ENCODE measurements around the gene FCGBP.
"Not testable (repeated sequence)": the region's sequence is repeated elsewhere in the genome, so short reads cannot be mapped to it uniquely, and the experiment has no call there.

Gene FCGBP

DNA sequence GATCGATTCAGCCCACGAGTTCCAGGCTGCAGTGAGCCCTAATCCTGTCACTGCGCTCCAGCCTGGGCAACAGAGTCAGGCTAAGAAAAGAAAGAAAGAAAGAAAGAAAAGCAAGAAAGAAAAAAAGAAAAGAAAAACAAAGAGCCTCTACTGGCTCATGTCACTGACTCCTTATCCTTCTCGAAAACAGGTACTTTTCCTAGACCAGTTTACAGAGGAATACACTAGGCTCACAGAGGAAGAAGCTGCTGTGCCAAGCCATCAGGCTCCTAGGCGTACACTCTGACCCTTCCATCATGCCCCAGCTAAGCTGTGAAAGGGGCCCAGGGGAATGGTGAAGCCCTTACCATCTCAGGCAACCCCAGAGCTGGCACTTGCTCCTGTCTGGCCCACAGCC lies 41.9 kb downstream of the FCGBP start:
- not testable (repeated sequence) for DNase-seq (ENCODE audit: low read depth in 2 of 2, low spot score in 1 of 2)

DNA sequence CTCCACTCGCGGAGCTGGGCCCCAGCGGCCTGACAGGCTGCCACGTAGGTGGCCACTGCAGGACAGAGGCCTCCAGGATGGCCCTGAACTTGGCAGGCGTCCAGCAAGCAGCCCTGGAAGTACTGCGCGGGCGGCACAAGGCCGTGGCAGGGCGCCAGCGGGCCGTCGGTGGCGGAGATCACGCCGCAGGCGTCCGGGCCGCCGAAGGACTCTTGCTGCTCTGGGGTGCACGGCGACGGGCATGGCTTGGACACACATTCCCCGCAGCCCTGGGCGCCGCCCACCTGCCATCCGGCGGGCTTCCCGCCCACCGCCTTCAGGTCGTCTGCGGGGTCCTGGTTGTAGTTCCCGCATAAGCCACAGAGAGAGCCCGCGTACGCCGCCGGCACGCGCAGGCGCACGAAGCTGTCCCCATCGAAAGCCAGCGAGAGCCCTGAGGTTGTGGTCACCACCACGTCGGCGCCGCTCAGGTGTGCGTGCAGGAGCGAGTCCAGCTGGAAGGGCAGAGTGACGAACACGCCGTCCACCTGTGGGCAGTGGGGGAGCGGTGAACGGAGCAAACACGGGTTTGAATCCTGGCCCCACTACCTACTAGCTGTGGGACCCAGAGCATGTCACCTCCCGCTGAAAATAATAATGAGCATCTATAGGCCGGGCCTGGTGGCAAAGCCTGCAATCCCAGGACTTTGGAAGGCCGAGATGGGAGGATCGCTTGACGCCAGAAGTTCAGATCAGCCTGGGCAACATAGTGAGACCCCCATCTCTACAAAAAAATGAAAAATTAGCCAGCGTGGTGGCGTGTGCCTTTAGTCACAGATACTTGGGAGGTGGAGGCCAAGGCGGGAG lies 42.6 kb downstream of the FCGBP start:
- DNase-seq (ENCODE audit: low read depth in 2 of 2, low spot score in 1 of 2), result not testable (repeated sequence)

GRCh38 chr19:39890755-39891551 lies 43.5 kb downstream of the FCGBP start:
- DNase-seq (ENCODE audit: low read depth in 2 of 2, low spot score in 1 of 2), result no peak

DNA sequence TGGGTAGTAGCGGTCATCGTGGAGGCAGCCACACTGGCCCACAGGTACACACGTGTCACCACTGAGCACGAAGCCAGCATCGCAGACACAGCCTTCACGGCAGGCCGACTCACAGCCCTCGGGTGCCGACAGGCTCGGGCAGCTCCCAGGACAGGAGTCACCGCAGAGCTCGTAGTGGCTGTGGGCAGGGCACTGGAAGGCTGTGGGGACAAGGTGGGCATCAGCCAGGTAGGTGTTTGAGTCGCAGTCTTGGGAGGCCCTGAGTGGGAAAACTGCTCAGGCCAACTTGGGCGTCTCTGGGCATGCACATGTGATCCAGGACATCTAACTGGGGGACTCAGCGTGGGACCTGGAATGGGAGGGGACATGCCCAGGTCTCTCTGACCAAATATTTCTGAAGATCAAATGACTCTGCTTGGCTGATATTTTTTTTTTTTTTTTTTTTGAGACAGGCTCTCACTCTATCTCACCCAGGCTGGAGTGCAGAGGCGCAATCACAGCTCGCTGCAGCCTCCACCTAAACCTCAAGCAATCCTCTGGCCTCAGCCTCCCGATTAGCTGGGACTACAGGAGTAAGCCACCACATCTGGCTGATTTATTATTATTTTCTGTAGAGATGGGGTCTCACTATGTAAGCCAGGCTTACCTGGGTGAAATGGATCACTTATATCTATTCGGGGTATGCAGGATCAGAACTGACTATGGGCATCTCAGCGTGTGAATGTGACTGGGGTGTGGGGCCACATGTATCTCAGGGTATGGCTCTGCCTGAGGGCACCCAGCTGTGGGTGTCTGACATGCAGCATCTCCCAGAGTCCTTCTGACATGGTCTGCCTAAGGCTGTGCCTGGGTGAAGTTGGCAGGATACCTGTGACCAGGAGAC lies 44.3 kb downstream of the FCGBP start:
- DNase-seq (ENCODE audit: low read depth in 2 of 2, low spot score in 1 of 2), result not testable (repeated sequence)

DNA sequence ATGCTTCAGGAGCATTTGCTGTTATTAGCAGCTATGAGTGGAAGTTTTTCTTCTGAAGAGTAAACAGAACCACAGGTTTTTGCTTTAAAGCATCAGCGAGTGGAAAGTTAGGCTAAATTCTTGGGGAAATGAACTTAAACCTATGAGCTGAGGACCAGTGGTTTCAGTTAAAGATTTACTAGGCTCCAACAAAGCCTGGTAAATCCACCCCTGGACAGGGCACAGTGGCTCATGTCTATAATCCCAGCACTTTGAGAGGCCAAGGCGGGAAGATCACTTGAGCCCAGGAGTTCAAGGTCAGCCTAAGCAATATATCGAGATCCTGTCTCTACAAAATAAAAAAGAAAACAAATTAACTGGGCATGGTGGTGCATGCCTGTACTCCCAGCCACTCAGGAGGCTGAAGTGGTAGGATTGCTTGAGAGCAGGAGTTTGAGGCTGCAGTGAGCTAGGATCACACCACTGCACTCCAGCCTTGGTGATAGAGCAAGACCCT lies 46.9 kb downstream of the FCGBP start:
- DNase-seq (ENCODE audit: low read depth in 2 of 2, low spot score in 1 of 2), result not testable (repeated sequence)

- DNase-seq (ENCODE audit: low read depth in 2 of 2, low spot score in 1 of 2), result not testable (repeated sequence)
Measured at GRCh38 chr19:39885821-39886554, 48.4 kb downstream of the FCGBP start.

- not testable (repeated sequence) for DNase-seq (ENCODE audit: low read depth in 2 of 2, low spot score in 1 of 2)
Measured at GRCh38 chr19:39884721-39885120, 49.7 kb downstream of the FCGBP start.

Data from stimulated activated CD8-positive, alpha-beta memory T cell treated with anti-CD3 and anti-CD28 coated beads, Interleukin-4, amount 100 ng/mL, for 1 hour (primary cell).